ENCODE measurements around the gene C22orf23. TPM values are rescaled to one million over a fixed set of nuclear protein-coding genes. Genes with fewer than 3 reads are reported as not detected.

Gene C22orf23
- total RNA-seq, 4 donors from 2014 or later: not detected

DNA sequence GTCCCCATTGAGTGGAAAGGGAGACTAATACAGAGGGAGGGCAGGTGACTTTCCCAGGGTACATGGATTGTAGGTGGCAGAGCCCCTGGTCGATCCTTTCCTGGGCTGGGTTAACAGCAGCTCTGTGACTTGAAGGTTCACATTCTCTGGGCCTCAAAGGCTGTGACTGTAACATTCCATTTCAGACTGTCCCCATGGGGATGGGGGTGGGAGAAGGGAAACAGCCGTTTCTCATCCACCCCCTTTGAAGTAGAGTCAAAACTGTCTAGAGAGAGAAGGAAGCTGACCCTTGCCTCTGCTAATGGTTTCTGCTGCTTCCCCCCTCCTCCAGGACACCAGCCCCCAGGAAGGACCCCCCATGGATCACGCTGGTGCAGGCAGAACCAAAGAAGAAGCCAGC, 28.1 kb downstream of the C22orf23 start:
- Histone ChIP-seq H3K36me3 (peaks cover 92% of the 10 kb centered on the region), H3K9me3 (no peaks in the 10 kb centered on the region), H3K27me3 (no peaks in the 10 kb centered on the region), H3K27ac (no peak overlapping the region), H3K4me3 (no peak overlapping the region), H3K4me1 (peaks cover 13% of the 10 kb centered on the region)
- no peak for TF ChIP-seq POLR2A (IDR thresholded peaks at IDR 0.05)
- TF ChIP-seq, protein P1, sequence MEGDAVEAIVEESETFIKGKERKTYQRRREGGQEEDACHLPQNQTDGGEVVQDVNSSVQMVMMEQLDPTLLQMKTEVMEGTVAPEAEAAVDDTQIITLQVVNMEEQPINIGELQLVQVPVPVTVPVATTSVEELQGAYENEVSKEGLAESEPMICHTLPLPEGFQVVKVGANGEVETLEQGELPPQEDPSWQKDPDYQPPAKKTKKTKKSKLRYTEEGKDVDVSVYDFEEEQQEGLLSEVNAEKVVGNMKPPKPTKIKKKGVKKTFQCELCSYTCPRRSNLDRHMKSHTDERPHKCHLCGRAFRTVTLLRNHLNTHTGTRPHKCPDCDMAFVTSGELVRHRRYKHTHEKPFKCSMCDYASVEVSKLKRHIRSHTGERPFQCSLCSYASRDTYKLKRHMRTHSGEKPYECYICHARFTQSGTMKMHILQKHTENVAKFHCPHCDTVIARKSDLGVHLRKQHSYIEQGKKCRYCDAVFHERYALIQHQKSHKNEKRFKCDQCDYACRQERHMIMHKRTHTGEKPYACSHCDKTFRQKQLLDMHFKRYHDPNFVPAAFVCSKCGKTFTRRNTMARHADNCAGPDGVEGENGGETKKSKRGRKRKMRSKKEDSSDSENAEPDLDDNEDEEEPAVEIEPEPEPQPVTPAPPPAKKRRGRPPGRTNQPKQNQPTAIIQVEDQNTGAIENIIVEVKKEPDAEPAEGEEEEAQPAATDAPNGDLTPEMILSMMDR (IDR thresholded peaks at IDR 0.05): no peak
- no peak for TF ChIP-seq EP300 (IDR thresholded peaks at IDR 0.05)
- no peak for TF ChIP-seq POLR2AphosphoS5 (IDR thresholded peaks at IDR 0.05)
- no peak for DNase-seq (ENCODE audit: low spot score in 2 of 2)
- WGBS: 67% methylated on average over 3 of the region's 3 CpGs

DNA sequence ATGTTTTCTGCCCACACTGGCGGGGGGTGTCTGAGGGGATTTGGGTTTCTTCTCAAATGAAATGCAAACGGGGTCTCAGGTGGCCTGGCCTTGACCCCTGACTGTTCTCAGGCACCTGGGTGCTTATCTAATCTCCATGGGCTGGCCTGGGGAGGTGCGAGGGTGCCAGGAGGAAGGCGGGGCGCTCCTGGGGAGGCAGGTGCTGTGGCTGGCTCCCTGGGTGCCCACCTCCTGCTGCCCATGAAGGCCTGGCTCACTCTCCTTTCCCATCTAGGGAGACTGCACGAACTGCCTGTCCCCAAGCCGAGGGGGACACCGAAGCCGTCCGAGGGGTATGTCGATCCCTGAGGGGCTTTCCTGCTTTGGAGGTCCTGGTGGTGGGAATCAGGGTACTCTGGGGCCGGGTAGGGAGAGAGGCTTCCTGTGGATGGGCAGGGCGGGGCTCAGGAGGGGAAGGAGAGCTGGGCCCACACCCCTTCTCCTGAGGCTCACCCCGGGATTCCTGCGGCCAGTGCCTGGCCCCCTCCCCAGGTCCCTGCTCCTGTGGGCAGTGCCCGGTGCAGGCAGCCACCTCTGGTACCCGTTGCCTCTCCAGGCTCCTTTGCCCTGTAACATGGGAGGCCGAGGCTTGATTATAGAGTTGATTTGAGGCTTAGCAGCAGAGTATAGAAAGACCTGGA, 28.9 kb downstream of the C22orf23 start:
- Histone ChIP-seq H3K27me3 (no peaks in the 10 kb centered on the region), H3K27ac (no peak overlapping the region), H3K36me3 (peaks cover 94% of the 10 kb centered on the region), H3K4me1 (peaks cover 5% of the 10 kb centered on the region), H3K4me3 (no peak overlapping the region), H3K9me3 (no peaks in the 10 kb centered on the region)
- 88% methylated on average over 13 of the region's 18 CpGs for WGBS
- DNase-seq (ENCODE audit: low spot score in 2 of 2): no peak
- TF ChIP-seq EP300 (IDR thresholded peaks at IDR 0.05) (no peak), POLR2A (IDR thresholded peaks at IDR 0.05) (no peak), POLR2AphosphoS5 (IDR thresholded peaks at IDR 0.05) (no peak)
- TF ChIP-seq, protein P1 (IDR thresholded peaks at IDR 0.05): no peak

DNA sequence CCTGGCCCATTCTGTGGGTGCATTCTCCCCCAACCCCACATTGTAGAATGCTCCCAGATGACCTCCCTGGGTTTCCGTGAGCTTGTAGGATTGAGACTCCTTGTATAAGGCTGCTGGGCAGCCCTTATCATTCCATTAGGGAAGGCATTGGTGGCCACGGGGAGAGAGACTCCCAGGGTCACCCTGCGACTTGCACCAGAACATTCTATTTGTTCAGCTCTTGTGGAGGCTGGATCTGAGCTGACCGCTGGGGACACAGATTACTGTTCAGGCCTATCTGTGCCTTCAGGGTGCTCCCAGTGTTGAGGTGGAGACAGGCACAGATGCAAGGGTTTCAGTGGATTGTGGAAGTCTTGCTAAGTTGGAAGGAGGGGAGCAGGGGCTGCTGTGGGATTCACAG, 29.5 kb downstream of the C22orf23 start:
- no peak for DNase-seq (ENCODE audit: low spot score in 2 of 2)
- no peak overlapping the region for H3K27ac ChIP-seq
- H3K27me3 ChIP-seq: no peaks in the 10 kb centered on the region
- no peak for TF ChIP-seq EP300 (IDR thresholded peaks at IDR 0.05)
- TF ChIP-seq, protein P1 (IDR thresholded peaks at IDR 0.05): no peak
- TF ChIP-seq POLR2AphosphoS5 (IDR thresholded peaks at IDR 0.05): no peak
- no peak for TF ChIP-seq POLR2A (IDR thresholded peaks at IDR 0.05)
- WGBS: no CpG with 5 or more reads among the region's 4 CpGs
- no peaks in the 10 kb centered on the region for H3K9me3 ChIP-seq
- H3K36me3 ChIP-seq: peaks cover 92% of the 10 kb centered on the region
- no peak overlapping the region for H3K4me3 ChIP-seq
- peaks cover under 1% of the 10 kb centered on the region for H3K4me1 ChIP-seq

DNA sequence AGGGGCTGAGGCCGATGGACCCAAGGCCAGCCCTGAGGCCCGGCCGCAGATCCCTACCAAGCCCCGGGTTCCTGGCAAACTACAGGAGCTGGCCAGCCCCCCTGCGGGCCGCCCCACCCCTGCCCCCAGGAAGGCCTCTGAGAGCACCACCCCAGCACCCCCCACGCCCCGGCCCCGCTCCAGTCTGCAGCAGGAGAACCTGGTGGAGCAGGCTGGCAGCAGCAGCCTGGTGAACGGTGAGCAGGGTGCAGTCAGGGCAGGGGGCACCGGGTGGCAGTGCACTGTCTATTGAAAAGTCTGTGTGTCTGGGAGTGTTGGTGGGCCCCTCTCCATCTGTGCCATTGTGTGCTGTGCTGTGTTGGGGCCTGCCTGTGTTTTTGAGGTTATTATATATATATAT, 31.2 kb downstream of the C22orf23 start:
- 69% methylated on average over 3 of the region's 11 CpGs for WGBS
- H3K27me3 ChIP-seq: no peaks in the 10 kb centered on the region
- no peak overlapping the region for H3K27ac ChIP-seq
- H3K36me3 ChIP-seq: peaks cover 92% of the 10 kb centered on the region
- DNase-seq (ENCODE audit: low spot score in 2 of 2): no peak
- TF ChIP-seq, protein P1 (IDR thresholded peaks at IDR 0.05): no peak
- no peaks in the 10 kb centered on the region for H3K4me1 ChIP-seq
- H3K9me3 ChIP-seq: no peaks in the 10 kb centered on the region
- H3K4me3 ChIP-seq: no peak overlapping the region

DNA sequence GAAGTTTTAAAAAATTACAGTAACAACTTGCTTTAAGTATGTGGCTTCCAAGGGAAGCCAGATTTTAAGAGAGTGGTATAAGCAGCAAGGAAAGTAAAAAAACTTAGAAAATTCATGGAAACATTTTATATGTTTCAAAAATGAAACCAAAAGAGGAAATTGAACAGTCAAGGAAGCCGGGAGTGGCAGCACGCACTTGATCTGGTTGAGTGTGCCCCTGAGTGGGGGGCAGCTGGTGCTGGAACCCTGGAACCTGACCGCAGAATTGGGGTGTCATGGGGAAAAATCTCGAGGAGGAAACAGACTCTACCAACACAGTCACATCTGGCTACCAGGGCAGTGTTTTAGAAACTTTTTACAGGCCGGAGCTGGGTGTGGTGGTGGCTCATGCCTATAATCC, 33.3 kb downstream of the C22orf23 start:
- Histone ChIP-seq H3K4me1 (no peaks in the 10 kb centered on the region), H3K27ac (no peak overlapping the region), H3K9me3 (no peaks in the 10 kb centered on the region), H3K36me3 (peaks cover 87% of the 10 kb centered on the region), H3K27me3 (no peaks in the 10 kb centered on the region), H3K4me3 (no peak overlapping the region)
- no peak for DNase-seq (ENCODE audit: low spot score in 2 of 2)
- TF ChIP-seq POLR2A (IDR thresholded peaks at IDR 0.05) (no peak), EP300 (IDR thresholded peaks at IDR 0.05) (no peak), POLR2AphosphoS5 (IDR thresholded peaks at IDR 0.05) (no peak)
- TF ChIP-seq, protein P1 (IDR thresholded peaks at IDR 0.05): no peak
- 86% methylated on average over 5 of the region's 5 CpGs for WGBS

All from suprapubic skin (tissue), 4 donors.